ENCODE data around the gene PALLD. TPM values are rescaled to one million over a fixed set of nuclear protein-coding genes. Genes with fewer than 3 reads are reported as not detected.

Gene PALLD
- polyA plus RNA-seq, 1 donor from 2014 or later, result 20.5 TPM

DNA sequence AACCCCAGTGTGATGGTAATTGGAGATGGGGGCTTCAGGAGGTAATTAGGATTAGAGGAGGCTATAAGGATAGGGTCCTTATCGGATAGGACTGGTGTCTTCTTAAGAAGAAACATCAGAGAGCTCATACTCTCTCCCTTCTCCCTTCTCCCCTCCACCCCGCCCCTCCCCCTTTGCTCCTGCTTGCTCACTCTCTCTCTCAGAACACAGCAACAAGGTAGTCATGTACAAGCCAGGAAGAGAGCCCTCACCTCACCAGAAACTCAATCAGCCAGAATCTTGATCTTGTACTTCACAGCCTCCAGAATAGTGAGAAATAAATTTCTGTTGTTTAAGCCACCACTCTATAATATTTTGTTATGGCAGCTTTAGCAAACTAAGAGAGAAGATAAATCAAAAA, 21.1 kb upstream of the PALLD start:
- Histone ChIP-seq H3K79me2 (replicated peaks; ENCODE audit: insufficient read depth, low read length) (no peaks in the 10 kb centered on the region), H3K4me3 (ENCODE audit: low read length) (no peak overlapping the region), H3K27me3 (ENCODE audit: insufficient read depth, low read depth, low read length) (peaks cover 8% of the 10 kb centered on the region), H3K36me3 (ENCODE audit: insufficient read depth, low read length) (no peaks in the 10 kb centered on the region), H3K9ac (ENCODE audit: low read length) (no peak overlapping the region), H2AFZ (ENCODE audit: low read depth, low read length) (no peak overlapping the region), H3K9me2 (ENCODE audit: insufficient read depth, low read length) (no peaks in the 10 kb centered on the region), H4K20me1 (ENCODE audit: insufficient read depth) (no peaks in the 10 kb centered on the region), H3K4me2 (ENCODE audit: low read length) (no peak overlapping the region), H3K9me3 (ENCODE audit: low read length) (no peaks in the 10 kb centered on the region), H3K27ac (ENCODE audit: low read length) (no peak overlapping the region), H3F3A (ENCODE audit: insufficient read depth, low read length, poor library complexity, severe bottlenecking) (no peaks in the 10 kb centered on the region)
- TF ChIP-seq RAD21 (conservative IDR thresholded peaks at IDR 0.05) (no peak), REST (IDR thresholded peaks at IDR 0.05; ENCODE audit: borderline replicate concordance) (no peak), POLR2AphosphoS5 (IDR thresholded peaks at IDR 0.05) (no peak), EP300 (conservative IDR thresholded peaks at IDR 0.05; ENCODE audit: poor library complexity, severe bottlenecking) (no peak), CTCF (IDR thresholded peaks at IDR 0.05; ENCODE audit: poor library complexity, severe bottlenecking) (no peak), TAF1 (IDR thresholded peaks at IDR 0.05; ENCODE audit: low read depth) (no peak), EZH2 (IDR thresholded peaks at IDR 0.05; ENCODE audit: borderline replicate concordance, insufficient read depth, low read length, poor library complexity, severe bottlenecking) (no peak)

GRCh38 chr4:168478868-168479267, 18.0 kb upstream of the PALLD start:
- Histone ChIP-seq H3K79me2 (replicated peaks; ENCODE audit: insufficient read depth, low read length) (no peaks in the 10 kb centered on the region), H4K20me1 (ENCODE audit: insufficient read depth) (no peaks in the 10 kb centered on the region), H3K9me2 (ENCODE audit: insufficient read depth, low read length) (no peaks in the 10 kb centered on the region), H3K9me3 (ENCODE audit: low read length) (no peaks in the 10 kb centered on the region), H3K4me3 (ENCODE audit: low read length) (no peak overlapping the region), H3F3A (ENCODE audit: insufficient read depth, low read length, poor library complexity, severe bottlenecking) (no peaks in the 10 kb centered on the region), H3K27me3 (ENCODE audit: insufficient read depth, low read depth, low read length) (peaks cover 8% of the 10 kb centered on the region), H3K9ac (ENCODE audit: low read length) (no peak overlapping the region), H2AFZ (ENCODE audit: low read depth, low read length) (no peak overlapping the region), H3K36me3 (ENCODE audit: insufficient read depth, low read length) (no peaks in the 10 kb centered on the region), H3K4me2 (ENCODE audit: low read length) (no peak overlapping the region), H3K27ac (ENCODE audit: low read length) (no peak overlapping the region)
- TF ChIP-seq MXI1 (conservative IDR thresholded peaks at IDR 0.05; ENCODE audit: poor library complexity, severe bottlenecking), result no peak
- no peak for TF ChIP-seq EZH2 (IDR thresholded peaks at IDR 0.05; ENCODE audit: borderline replicate concordance, insufficient read depth, low read length, poor library complexity, severe bottlenecking)
- no peak for TF ChIP-seq POLR2AphosphoS5 (IDR thresholded peaks at IDR 0.05)
- no peak for TF ChIP-seq SMC3 (conservative IDR thresholded peaks at IDR 0.05; ENCODE audit: poor library complexity)
- TF ChIP-seq TAF1 (IDR thresholded peaks at IDR 0.05; ENCODE audit: low read depth), result no peak
- TF ChIP-seq REST (IDR thresholded peaks at IDR 0.05; ENCODE audit: borderline replicate concordance), result no peak
- no peak for TF ChIP-seq RAD21 (conservative IDR thresholded peaks at IDR 0.05)
- no peak for TF ChIP-seq CTCF (IDR thresholded peaks at IDR 0.05; ENCODE audit: poor library complexity, severe bottlenecking)
- TF ChIP-seq EP300 (conservative IDR thresholded peaks at IDR 0.05; ENCODE audit: poor library complexity, severe bottlenecking), result no peak
